ENCODE results near the gene PIK3AP1. TPM values are rescaled to one million over a fixed set of nuclear protein-coding genes. Genes with fewer than 3 reads are reported as not detected.

The PIK3AP1 gene
- total and polyA plus RNA-seq, 2 of the 8 experiments (the other 6 are each of a cell fraction or from before 2014, with no cell fraction given), result 1.9 to 4.5 TPM

DNA sequence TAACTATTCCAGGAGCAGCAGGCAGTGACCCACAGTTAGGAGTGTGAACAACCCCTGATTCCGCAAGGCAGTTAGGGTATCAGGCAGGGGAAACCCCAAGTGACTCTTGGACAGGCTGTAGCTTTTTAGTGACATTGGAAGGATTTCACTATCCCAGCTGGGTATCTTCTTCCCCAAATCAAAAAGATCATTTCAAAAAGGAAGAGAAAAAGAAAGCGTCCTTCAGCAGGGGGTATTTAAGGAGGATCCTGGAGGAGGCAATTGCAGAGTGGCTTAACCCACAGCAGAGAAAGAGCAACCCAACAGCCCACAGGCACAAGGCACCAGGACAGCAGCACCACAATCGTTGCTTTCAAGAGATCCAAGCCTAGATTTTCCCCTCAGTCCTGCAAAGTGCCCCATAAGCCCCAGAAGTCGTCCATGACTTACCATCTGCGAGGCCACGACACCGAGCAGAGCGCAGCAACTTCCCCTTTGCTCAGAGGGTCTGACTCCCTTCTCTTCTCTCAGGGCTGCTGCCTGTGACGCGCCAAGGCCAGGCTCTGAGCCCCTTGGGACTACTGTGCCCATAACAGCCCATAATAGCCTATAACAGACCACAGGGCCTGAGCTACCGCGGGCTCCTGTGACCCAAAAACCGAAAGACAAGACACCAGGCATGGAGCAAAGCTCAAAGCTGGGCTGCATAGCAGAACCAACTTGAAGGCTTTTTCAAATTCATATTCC is 19.8 kb downstream of the PIK3AP1 start:
- no peaks in the 10 kb centered on the region for H3K9me3 ChIP-seq (ENCODE audit: insufficient read depth in 2 of 2, low read depth in 1 of 2, low read length in 1 of 2)
- H3K23me2 ChIP-seq (ENCODE audit: low read depth, low read length), result no peaks in the 10 kb centered on the region
- no peak overlapping the region for H3K4me2 ChIP-seq (ENCODE audit: insufficient read depth in 1 of 2, low read depth in 2 of 2, low read length in 2 of 2)
- no peak overlapping the region for H3K14ac ChIP-seq (ENCODE audit: insufficient read length)
- 89% methylated on average over 12 of the region's 13 CpGs; no CpG with 5 or more reads in 1 of the 2 experiments for WGBS, 2 experiments (ENCODE audit: extremely low coverage in 1 of 2, insufficient coverage in 1 of 2, insufficient read length in 1 of 2, insufficient replicate concordance in 2 of 2, low coverage in 1 of 2, low lambda C conversion rate in 2 of 2, missing lambda C conversion rate in 1 of 2)
- peaks cover 0 to 4% (median 1%) of the 10 kb centered on the region in 4 experiments; a peak in 2 of 7 replicates for H3K4me1 ChIP-seq (replicated peaks in 1 of 4; ENCODE audit: control insufficient read depth in 3 of 4, insufficient read depth in 4 of 4, low read length in 3 of 4)
- no peak overlapping the region for H3K18ac ChIP-seq (ENCODE audit: extremely low read depth, low read length)
- no peaks in the 10 kb centered on the region for H4K20me1 ChIP-seq (replicated peaks in 1 of 2; ENCODE audit: control insufficient read depth in 1 of 2, insufficient read depth in 2 of 2, low read length in 2 of 2)
- no peak overlapping the region for H3K9ac ChIP-seq (replicated peaks in 1 of 4; ENCODE audit: extremely low read depth in 1 of 4, low read depth in 3 of 4, low read length in 3 of 4)
- H3K4me3 ChIP-seq (ENCODE audit: extremely low read depth in 1 of 4, insufficient read depth in 2 of 4, low read depth in 3 of 4, low read length in 4 of 4), result no peak overlapping the region
- no peaks in the 10 kb centered on the region for H3K36me3 ChIP-seq (ENCODE audit: control insufficient read depth in 2 of 4, insufficient read depth in 4 of 4, low read length in 3 of 4)
- H3K79me2 ChIP-seq (ENCODE audit: control insufficient read depth in 1 of 2, insufficient read depth in 2 of 2, low read length in 2 of 2), result no peaks in the 10 kb centered on the region
- no peak overlapping the region for H2BK15ac ChIP-seq (ENCODE audit: low read length)
- H3K56ac ChIP-seq (replicated peaks; ENCODE audit: insufficient read length, low read depth, low read length), result no peak overlapping the region
- H2BK20ac ChIP-seq (ENCODE audit: low read length), result no peak overlapping the region
- no peak overlapping the region for H4K5ac ChIP-seq (ENCODE audit: insufficient read length, low read depth, low read length)
- H4K91ac ChIP-seq (replicated peaks; ENCODE audit: insufficient read length, low read length), result no peak overlapping the region
- H2BK120ac ChIP-seq (replicated peaks; ENCODE audit: low read depth, low read length), result no peak overlapping the region
- ChIA-PET CTCF (ENCODE audit: partially characterized antibody) (interaction anchor here (0.7 to 0.8 kb wide), 2 partner anchors 30 to 343 kb away, joined by 3 read pairs; no protein-coding TSS in a partner anchor), POLR2A (ENCODE audit: partially characterized antibody) (interaction anchor here (1.7 kb wide), 1 partner anchor 40 kb away, joined by 4 read pairs; no protein-coding TSS in a partner anchor)
- no peak overlapping the region for H2BK5ac ChIP-seq (ENCODE audit: low read depth, low read length)
- no peak overlapping the region for H2AK5ac ChIP-seq (ENCODE audit: low read depth, low read length)
- H2AFZ ChIP-seq (ENCODE audit: low read length), result no peak overlapping the region
- no peak overlapping the region for H3K23ac ChIP-seq (ENCODE audit: insufficient read length)
- no peaks in the 10 kb centered on the region for H3K27me3 ChIP-seq (replicated peaks in 1 of 4; ENCODE audit: control insufficient read depth in 3 of 4, extremely low read depth in 1 of 4, insufficient read depth in 3 of 4, low read length in 3 of 4)
- DNase-seq (ENCODE audit: low read depth in 1 of 2, low spot score in 2 of 2) (no peak), FAIRE-seq (no peak)
- H3K4ac ChIP-seq (replicated peaks; ENCODE audit: insufficient read length, low read depth, low read length), result no peak overlapping the region
- H3K27ac ChIP-seq (ENCODE audit: low read depth, low read length), result no peak overlapping the region
- H3K79me1 ChIP-seq (ENCODE audit: low read depth, low read length), result no peaks in the 10 kb centered on the region
- H4K8ac ChIP-seq (ENCODE audit: extremely low read depth, insufficient read depth, low read length), result no peak overlapping the region
- H2BK12ac ChIP-seq (ENCODE audit: low read depth, low read length), result no peak overlapping the region
- TF ChIP-seq TBP (IDR thresholded peaks at IDR 0.05; ENCODE audit: low read depth, low read length) (no peak), BCL11A (IDR thresholded peaks at IDR 0.05; ENCODE audit: low read depth in 2 of 2, low read length in 2 of 2) (no peak), CHD1 (IDR thresholded peaks at IDR 0.05; ENCODE audit: low read depth, low read length) (no peak), RXRA (IDR thresholded peaks at IDR 0.05; ENCODE audit: insufficient read depth, low read depth, low read length) (no peak), CTBP2 (IDR thresholded peaks at IDR 0.05; ENCODE audit: borderline replicate concordance, insufficient read depth, insufficient read length, low read length) (no peak), KDM1A (IDR thresholded peaks at IDR 0.05; ENCODE audit: borderline replicate concordance, low read length) (no peak), BACH1 (IDR thresholded peaks at IDR 0.05; ENCODE audit: low read length) (no peak), CBX8 (IDR thresholded peaks at IDR 0.05; ENCODE audit: borderline replicate concordance, low read depth, low read length) (no peak), KDM4A (IDR thresholded peaks at IDR 0.05; ENCODE audit: low read depth, low read length, severe bottlenecking) (no peak), FOSL1 (IDR thresholded peaks at IDR 0.05; ENCODE audit: insufficient read depth, low read depth, low read length) (no peak), POLR2A (IDR thresholded peaks at IDR 0.05; ENCODE audit: control extremely low read depth in 1 of 2, low read depth in 2 of 2, low read length in 2 of 2) (no peak)
- TF ChIP-seq, protein P1, sequence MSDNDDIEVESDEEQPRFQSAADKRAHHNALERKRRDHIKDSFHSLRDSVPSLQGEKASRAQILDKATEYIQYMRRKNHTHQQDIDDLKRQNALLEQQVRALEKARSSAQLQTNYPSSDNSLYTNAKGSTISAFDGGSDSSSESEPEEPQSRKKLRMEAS (IDR thresholded peaks at IDR 0.05), result no peak

All from H1 (cell line).